KMS-11 (cell line): ENCODE measurements around the gene CXXC4.

Experiments used
- H2AFZ ChIP-seq: fragments of 200-600 bp; sonication (generic); 2 replicates; pipeline ENCODE4 v1.6.1; 2016; ENCODE audit warnings: antibody characterized with exemption, mixed run types, low read depth
- H3K27ac ChIP-seq: fragments of 200-600 bp; sonication (generic); 2 replicates; pipeline ENCODE4 v1.6.1; 2016; ENCODE audit warnings: mild to moderate bottlenecking, mixed run types
- H3K27me3 ChIP-seq: fragments of 200-600 bp; sonication (generic); 2 replicates; pipeline ENCODE4 v1.6.1; 2017; ENCODE audit warnings: mild to moderate bottlenecking, low read depth, mixed run types, moderate library complexity; ENCODE audit not compliant: insufficient read depth
- H3K36me3 ChIP-seq: fragments of 200-600 bp; sonication (generic); 2 replicates; pipeline ENCODE4 v1.6.1; 2017; ENCODE audit warnings: mild to moderate bottlenecking, mixed run types; ENCODE audit not compliant: insufficient read depth
- H3K4me1 ChIP-seq: fragments of 200-600 bp; sonication (generic); 2 replicates; pipeline ENCODE4 v1.6.1; 2016; ENCODE audit warnings: mild to moderate bottlenecking, low read depth, mixed run types; ENCODE audit not compliant: poor library complexity, severe bottlenecking
- H3K4me2 ChIP-seq: fragments of 200-600 bp; sonication (generic); 2 replicates; pipeline ENCODE4 v1.7.0; 2016; ENCODE audit warnings: mild to moderate bottlenecking, mixed run types
- H3K4me3 ChIP-seq: fragments of 200-600 bp; sonication (generic); IDR thresholded peaks from 2 replicates; pipeline ENCODE4 v1.6.1; 2017; ENCODE audit warnings: low read depth, low read length, mixed read lengths; ENCODE audit not compliant: insufficient read depth
- H3K79me2 ChIP-seq: fragments of 200-600 bp; sonication (generic); 2 replicates; pipeline ENCODE4 v1.6.1; 2016; ENCODE audit warnings: low read depth, mixed run types; ENCODE audit not compliant: insufficient read depth
- H3K9ac ChIP-seq: fragments of 200-600 bp; sonication (generic); 2 replicates; pipeline ENCODE4 v1.6.1; 2016; ENCODE audit warnings: mild to moderate bottlenecking, mixed run types
- H4K20me1 ChIP-seq: fragments of 200-600 bp; sonication (generic); 2 replicates; pipeline ENCODE4 v1.6.1; 2016; ENCODE audit warnings: mild to moderate bottlenecking, mixed run types; ENCODE audit not compliant: insufficient read depth
- CTCF ChIP-seq: fragments of 200-600 bp; sonication (generic); conservative IDR thresholded peaks from 2 replicates; pipeline ENCODE4 v1.6.1; 2017; ENCODE audit warnings: low read depth, mild to moderate bottlenecking, antibody characterized with exemption, low read length, moderate library complexity, mixed read lengths

CXXC4 gene

GRCh38 chr4:104447294-104447693 lies 47.4 kb downstream of the CXXC4 start:
- TF ChIP-seq CTCF = no peak
- Histone ChIP-seq H3K27me3 (no peaks in the 10 kb centered on the region), H3K4me3 (no peak overlapping the region), H2AFZ (no peak overlapping the region), H3K79me2 (no peaks in the 10 kb centered on the region), H3K4me1 (peaks cover 12% of the 10 kb centered on the region), H3K9ac (no peak overlapping the region), H3K4me2 (no peak overlapping the region), H3K27ac (no peak overlapping the region), H4K20me1 (no peaks in the 10 kb centered on the region), H3K36me3 (no peaks in the 10 kb centered on the region)

GRCh38 chr4:104446431-104447278 lies 48.0 kb downstream of the CXXC4 start:
- no peak for TF ChIP-seq CTCF
- H3K36me3 ChIP-seq = no peaks in the 10 kb centered on the region
- no peak overlapping the region for H3K9ac ChIP-seq
- no peaks in the 10 kb centered on the region for H4K20me1 ChIP-seq
- H3K4me1 ChIP-seq = peaks cover 7% of the 10 kb centered on the region
- no peak overlapping the region for H2AFZ ChIP-seq
- H3K79me2 ChIP-seq = no peaks in the 10 kb centered on the region
- H3K27ac ChIP-seq = no peak overlapping the region
- H3K27me3 ChIP-seq = no peaks in the 10 kb centered on the region
- H3K4me2 ChIP-seq = no peak overlapping the region
- no peak overlapping the region for H3K4me3 ChIP-seq

- Histone ChIP-seq H3K9ac (no peak overlapping the region), H2AFZ (no peak overlapping the region), H3K4me1 (no peaks in the 10 kb centered on the region), H3K36me3 (no peaks in the 10 kb centered on the region), H3K4me3 (no peak overlapping the region), H3K4me2 (no peak overlapping the region), H3K27me3 (no peaks in the 10 kb centered on the region), H4K20me1 (no peaks in the 10 kb centered on the region), H3K79me2 (no peaks in the 10 kb centered on the region), H3K27ac (no peak overlapping the region)
- no peak for TF ChIP-seq CTCF
These were observed 50.0 kb downstream of the CXXC4 start for GRCh38 chr4:104444685-104445084.

- no peaks in the 10 kb centered on the region for H3K27me3 ChIP-seq
- no peak overlapping the region for H3K4me2 ChIP-seq
- TF ChIP-seq CTCF = no peak
These were observed 58.2 kb downstream of the CXXC4 start for GRCh38 chr4:104436542-104436941.

More at GRCh38 chr4:104436542-104436941, 58.2 kb downstream of the CXXC4 start:
- no peaks in the 10 kb centered on the region for H3K4me1 ChIP-seq
- H3K27ac ChIP-seq = no peak overlapping the region
- H3K9ac ChIP-seq = no peak overlapping the region
- no peaks in the 10 kb centered on the region for H3K36me3 ChIP-seq
- no peak overlapping the region for H2AFZ ChIP-seq
- H3K79me2 ChIP-seq = no peaks in the 10 kb centered on the region
- no peak overlapping the region for H3K4me3 ChIP-seq
- no peaks in the 10 kb centered on the region for H4K20me1 ChIP-seq
